ENCODE data around the gene SLC31A1.
A peak's percentile ranks its signal among the peaks of the same experiment; 100 is the strongest.
"Not testable (repeated sequence)": the region's sequence is repeated elsewhere in the genome, so short reads cannot be mapped to it uniquely, and the experiment has no call there.

Gene SLC31A1

DNA sequence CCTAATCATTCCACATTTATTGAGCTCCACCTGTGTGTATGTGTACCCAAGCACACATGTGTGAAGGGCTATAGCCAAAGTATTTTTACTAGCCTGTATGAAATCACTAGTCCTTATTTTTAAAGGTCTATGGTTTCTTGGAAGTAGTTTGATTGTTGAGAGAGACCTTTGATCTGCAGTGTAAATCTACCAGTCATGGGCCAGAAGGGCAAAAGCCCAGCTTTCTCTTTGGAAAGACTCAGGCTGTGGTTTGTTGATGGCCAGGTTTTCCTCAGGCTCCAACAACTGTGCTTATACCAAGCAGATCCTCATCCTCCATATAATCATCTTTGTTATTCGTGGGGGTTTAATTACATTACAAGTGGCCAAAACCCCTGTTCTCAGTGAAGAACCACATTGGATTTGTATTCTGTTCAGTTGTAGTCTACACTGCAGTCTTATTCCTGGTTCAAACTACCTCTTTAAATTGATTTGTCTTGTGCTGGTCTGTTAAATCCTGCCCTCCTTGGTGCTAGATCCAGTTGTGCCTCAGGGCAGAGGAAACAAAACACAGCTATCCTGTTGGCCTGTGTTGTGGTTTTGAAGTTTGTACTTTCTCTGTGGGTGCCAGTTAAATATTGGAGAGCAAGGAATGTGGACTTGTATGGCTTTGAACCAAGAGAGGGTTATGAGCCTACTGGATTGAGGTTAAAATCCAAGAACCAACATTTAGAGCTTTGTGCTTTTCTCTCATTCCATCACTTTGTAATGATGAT, 40.8 kb downstream of the SLC31A1 start:
- no peak for DNase-seq (ENCODE audit: low read depth in 2 of 2)

DNA sequence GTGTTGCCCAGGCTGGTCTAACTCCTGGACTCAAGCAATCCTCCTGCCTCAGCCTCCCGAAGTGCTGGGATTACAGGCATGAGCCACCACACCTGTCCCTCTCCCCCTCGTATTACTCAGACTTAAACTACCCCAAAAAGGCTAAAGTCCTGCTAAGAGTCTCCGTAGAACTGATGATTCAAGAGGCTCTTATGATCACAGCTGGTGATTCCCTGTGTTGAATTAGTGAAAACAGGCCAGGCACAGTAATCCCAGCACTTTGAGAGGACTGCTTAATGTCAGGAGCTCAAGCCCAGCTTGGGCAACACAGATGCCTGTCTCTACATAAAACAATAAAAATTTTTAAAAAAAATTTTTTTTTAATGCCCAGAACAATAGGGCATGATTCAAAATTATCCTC, 44.8 kb downstream of the SLC31A1 start:
- no peak for DNase-seq (ENCODE audit: low read depth in 2 of 2)

DNA sequence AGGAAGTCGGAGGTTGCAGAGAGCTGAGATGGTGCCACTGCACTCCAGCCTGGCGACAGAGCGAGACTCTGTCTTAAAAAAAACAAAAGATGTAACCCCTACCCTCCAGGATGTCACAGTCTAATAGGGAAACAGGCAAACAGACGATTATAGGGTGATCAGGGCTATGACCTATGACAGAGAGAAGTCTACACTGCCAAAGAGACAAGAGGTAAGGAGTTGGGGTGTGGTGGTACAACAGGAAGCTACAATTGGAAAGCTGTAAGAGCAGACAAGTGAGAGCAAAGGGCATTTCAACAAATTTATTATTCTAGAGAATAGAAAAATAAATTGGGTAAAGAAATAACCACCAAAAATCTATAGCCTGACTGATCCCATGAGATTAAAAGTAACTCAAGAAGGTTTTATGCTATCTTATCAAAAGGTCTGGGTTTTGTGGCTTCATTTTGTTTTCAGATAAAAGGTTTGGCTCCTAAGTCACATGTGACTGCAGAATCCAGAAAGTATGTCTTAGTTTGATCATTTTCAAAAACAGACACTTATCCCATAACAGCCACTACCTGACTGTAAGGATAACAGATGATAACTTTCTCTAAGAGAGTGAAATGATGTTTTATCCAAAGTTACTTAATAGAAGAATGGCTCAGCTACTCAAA, 46.7 kb downstream of the SLC31A1 start:
- no peak for DNase-seq (ENCODE audit: low read depth in 2 of 2)

DNA sequence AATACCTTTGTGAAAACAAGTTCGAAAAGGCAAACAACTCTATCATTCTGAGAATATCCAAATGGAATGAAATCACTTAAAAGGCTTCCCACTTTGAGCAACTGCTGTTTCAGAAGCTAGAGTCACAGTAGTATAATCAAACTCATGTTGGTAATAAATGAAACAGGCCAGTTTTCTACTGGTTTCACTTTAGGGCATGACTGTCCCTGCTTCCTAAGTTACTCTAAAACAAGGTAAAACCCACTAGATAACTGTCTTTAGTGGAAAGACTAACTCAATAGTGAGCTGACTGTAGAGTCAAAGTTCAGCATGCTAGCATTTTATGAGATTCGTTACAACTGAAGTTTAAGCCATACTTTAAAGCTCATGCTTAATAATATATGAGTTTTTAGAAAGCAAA, 48.0 kb downstream of the SLC31A1 start:
- DNase-seq (ENCODE audit: low read depth in 2 of 2) = no peak

DNA sequence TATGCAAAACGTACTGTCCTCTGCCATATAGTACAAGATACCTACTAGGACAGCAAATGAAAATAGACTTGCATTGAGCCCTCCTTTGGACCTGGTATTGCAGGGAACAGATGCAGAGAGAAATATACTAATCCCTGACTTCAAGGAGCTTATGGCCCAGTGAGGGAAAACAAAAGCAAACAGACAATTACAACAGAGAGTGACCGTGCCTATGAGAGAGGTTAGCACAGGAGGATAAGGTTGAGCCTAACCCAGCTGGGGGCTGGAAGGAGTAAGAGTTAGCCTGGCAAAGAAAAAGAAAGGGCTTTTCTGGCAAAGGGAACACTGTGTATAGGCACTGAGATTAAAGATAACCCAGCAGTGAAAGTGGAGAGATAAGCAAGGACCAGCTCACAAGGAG, 48.5 kb downstream of the SLC31A1 start:
- DNase-seq (ENCODE audit: low read depth in 2 of 2) = no peak

DNA sequence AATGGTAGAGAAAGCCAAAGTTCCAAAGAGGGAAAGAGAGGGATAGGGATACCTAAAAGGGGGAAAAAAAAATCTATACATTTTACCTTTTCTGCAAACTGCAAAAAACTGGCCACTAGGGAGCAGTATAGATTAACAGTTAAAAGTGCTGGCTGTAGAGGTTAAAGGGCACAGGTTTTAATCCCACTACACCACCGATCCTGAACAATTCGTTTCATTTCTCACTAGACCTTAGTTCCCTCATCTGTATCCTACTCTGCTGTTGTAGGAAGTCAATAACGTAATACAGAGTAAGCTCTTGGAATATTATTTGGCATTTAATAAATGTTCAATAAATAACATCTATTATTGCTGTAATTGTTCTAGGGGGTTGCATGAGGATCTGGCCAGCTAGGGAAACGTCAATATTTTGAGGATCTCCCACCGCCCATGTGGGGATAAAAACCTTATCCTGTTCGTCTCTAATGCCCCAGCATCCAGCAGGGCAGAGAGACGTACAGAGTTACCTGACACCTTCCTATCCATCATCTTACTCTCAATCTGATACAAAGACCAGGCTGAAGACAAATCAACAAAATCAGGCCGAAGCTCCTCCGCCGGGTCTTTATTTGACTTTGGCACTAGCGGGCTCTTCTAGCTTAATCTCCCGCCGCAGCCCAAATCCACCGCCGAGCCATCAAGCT, 53.3 kb downstream of the SLC31A1 start:
- no peak for DNase-seq (ENCODE audit: low read depth in 2 of 2)

DNA sequence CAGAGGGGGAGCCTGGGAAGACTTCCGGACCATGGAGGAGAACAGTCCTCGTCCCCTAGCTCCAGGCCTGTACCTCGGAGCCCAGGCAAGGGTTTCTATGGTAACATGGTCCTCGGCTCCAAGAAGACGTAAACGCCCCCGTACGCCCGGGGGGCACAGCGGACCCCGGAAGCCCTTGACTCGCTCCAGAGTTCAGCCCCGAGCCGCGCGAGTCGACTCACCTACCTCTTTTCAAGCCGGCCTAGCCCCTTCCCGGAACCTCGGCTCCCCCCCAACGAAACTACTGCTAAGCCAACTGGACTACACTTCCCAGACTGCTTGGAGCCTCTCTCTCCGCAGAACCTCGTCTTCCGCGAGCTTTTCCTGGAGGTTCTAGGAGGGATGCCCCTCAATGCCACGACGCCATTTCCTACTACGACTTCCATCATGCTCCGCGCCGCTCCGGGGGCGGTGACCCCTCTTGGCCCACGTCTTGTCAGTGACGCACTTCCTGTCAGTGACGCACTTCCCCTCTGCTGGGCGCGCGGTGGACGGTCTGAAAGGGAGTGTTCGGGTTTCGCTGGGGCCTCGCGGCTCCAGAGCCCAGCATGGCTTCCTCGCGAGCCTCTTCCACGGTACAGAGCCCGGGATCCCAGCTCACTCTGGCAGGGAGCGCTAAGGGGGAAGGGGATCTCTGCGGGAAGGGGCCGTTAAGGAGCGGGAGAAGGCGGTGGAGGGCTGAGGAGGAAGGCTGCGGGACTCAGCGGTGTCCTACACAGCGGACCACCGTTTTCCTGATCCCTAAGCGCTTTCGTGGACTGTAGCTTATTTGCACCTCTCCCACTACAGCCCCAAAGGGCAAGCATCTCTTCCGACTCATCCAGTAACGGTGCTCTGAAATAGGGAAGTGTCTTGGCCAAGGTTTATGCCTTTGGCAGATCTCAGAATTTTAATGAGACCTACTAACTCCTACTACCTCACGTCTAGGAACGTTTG, 54.1 kb downstream of the SLC31A1 start, which contains the start of the genes CDC26 and PRPF4:
CDC26 (minus strand) TSS at position 416 of the 975 bp plus-strand sequence. CDS start 3,065 bp downstream, outside the sequence.
PRPF4 (plus strand) TSS at position 502 of the 975 bp plus-strand sequence; CDS start at position 588, 86 bp downstream.
- peak; percentile 93 to 94 for DNase-seq (ENCODE audit: low read depth in 2 of 2)

DNA sequence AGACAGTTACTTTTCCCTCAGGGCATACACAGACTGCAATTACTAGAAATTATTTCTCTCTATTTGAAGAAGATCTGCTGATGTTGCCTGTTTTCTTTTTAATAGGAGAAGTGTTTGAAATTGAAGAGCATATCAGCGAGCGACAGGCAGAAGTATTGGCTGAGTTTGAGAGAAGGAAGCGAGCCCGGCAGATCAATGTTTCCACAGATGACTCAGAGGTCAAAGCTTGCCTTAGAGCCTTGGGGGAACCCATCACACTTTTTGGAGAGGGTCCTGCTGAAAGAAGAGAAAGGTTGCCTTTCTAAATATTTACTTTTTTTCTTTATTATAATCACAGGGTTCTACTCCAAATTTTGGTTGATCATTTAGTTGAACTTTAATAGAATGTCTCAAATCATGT, 57.5 kb downstream of the SLC31A1 start:
- DNase-seq (ENCODE audit: low read depth in 2 of 2) = no peak

DNA sequence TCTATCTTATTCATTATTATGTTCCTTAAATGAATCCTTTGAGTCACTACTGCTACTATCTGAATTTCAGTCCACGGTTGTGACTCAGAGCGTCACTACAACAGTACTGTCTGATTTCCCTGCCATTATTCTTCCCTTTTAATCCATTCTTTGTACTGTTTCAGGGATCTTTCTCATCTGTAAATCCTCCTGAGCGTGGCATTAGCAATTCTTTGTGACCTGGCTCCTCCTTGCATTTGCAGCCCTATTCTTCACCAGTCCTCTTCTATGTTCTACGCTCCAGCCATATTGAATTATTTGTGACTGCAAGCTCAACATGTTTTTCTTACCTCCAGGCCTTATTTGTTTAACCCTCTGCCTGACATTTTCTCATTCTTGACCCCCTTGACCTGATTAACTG, 60.0 kb downstream of the SLC31A1 start:
- DNase-seq (ENCODE audit: low read depth in 2 of 2) = no peak

DNA sequence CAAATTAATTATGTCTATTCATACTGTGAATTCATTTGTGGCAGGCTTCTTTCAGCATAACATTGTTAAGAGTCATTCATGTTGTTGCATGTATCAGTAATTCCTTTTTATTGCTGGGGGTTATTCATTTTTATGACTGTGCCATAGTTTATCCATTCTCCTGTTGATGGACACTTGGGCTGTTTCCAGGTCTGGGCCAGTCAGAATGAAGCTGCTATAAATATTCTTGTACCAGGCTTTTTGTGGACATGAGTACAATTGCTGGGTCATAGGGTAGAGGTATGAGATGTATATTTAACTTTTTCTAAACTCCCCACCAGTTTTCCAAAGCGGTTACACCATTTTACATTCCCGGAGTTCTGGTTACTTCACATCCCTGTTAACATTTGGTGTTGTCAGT, 67.7 kb downstream of the SLC31A1 start:
- DNase-seq (ENCODE audit: low read depth in 2 of 2) = no peak

DNA sequence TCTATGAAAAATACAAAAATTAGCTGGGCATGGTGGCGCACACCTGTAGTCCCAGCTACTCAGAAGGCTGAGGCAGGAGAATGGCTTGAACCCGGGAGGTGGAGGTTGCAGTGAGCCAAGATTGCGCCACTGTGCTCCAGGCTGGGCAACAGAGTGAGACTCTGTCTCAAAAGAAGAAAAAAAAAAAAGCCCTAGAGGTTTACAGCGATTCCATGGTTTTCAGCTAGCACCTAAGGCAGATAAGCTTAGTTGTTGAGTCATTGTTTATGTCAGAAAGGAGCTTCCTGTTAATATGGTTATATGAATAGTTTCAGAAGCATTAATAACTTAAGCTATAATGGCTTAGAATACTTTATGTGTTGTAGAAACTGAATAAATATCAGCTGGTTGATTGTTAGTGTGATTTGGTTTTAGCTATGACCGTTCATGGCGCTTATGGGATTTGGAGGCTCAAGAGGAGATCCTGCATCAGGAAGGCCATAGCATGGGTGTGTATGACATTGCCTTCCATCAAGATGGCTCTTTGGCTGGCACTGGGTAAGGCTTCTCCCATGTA, 68.8 kb downstream of the SLC31A1 start:
- DNase-seq (ENCODE audit: low read depth in 2 of 2) = no peak

DNA sequence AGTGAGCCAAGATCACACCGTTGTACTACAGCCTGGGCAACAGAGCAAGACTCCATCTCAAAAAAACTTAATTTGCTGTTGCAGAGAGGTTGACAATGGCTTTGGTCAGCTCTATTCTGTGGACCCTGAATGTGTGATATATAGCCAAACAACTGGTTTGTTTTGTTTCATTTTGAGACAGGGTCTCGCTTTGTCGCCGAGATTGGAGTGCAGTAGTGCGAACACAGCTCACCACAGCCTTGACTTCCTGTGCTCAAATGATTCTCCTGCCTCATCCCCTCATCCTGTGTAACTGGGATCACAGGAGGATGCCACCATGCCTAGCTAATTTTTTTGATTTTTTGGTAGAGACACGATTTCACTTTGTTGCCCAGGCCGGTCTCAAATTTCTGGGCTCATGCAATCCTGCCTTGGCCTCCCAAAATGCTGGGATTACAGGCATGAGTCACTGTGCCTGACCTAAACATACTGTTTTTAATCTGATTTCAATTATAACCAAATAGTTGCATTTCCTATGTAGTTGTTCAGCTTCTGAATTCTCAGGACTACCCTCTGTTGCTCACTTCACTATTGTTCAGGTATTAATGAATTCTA, 72.0 kb downstream of the SLC31A1 start:
- no peak for DNase-seq (ENCODE audit: low read depth in 2 of 2)

DNA sequence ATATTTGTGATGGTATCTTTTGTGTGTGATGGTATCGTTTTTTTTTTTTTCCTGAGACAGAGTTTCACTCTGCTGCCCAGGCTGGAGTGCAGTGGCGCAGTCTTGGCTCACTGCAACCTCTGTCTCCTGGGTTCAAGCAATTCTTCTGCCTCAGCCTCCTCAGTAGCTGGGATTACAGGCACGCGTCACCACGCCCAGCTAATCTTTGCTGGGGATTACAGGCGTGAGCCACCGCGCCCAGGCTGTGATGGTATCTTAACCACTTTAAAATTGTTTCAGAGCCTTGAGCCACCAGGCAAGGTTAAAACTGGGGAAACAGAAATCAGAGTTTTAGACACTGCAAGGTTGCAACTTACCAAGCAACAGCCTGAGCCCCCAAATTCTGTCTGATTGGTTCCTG, 74.9 kb downstream of the SLC31A1 start:
- DNase-seq (ENCODE audit: low read depth in 2 of 2) = not testable (repeated sequence)

DNA sequence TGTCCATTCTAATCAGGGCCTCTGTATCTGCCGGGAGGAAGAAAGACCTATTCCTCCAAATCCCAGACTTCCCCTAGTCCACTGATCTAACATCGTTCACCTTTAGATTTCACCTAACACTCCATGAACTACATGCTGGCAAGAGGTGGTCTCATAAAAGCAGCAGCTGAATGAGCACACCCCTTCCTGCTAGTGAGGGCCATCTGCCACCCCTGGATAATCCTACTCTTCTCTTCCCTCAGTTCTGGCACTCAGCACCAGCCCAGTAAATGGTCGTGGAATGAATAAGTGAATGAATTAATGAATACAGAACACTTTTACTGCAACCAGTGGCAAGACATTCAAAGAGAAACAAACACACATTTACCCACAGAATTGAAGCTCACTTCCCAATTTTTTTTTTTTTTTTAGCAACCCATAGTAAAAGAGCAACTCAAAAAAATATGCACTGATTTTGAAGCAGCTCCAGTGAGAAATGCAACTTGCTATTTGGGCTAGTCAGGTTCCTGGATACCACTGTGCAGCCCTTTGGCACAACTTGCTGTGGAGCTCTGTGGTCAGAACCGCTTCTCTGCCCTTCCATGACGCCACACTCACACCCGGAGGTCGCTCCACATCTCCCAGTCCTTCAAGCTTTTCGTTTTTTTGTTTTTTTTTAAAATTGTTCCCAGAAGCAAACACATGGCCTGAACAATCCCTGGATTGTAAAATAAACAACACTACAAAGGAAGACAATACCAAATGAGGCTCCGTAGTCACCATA, 75.6 kb downstream of the SLC31A1 start:
- no peak for DNase-seq (ENCODE audit: low read depth in 2 of 2)

DNA sequence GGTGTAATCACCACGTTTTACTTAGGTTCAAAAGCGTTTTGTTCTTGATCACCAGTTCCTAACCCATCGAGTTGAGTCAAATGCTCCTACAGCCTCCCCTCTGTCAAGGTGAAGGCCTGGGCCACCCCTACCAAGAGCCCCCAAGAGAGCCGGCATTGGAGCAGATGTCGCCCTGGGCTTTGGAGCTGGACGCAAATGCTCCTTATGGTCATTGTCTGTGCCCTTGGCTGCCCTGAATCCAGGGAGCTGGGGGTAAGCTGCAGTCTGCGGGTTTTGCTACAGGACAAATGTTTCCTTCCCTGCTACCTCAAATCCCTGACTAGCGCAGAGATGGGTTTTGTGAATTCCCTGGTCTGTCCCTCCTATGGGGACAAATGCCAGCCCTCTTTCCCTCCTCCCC, 77.0 kb downstream of the SLC31A1 start:
- DNase-seq (ENCODE audit: low read depth in 2 of 2) = no peak

DNA sequence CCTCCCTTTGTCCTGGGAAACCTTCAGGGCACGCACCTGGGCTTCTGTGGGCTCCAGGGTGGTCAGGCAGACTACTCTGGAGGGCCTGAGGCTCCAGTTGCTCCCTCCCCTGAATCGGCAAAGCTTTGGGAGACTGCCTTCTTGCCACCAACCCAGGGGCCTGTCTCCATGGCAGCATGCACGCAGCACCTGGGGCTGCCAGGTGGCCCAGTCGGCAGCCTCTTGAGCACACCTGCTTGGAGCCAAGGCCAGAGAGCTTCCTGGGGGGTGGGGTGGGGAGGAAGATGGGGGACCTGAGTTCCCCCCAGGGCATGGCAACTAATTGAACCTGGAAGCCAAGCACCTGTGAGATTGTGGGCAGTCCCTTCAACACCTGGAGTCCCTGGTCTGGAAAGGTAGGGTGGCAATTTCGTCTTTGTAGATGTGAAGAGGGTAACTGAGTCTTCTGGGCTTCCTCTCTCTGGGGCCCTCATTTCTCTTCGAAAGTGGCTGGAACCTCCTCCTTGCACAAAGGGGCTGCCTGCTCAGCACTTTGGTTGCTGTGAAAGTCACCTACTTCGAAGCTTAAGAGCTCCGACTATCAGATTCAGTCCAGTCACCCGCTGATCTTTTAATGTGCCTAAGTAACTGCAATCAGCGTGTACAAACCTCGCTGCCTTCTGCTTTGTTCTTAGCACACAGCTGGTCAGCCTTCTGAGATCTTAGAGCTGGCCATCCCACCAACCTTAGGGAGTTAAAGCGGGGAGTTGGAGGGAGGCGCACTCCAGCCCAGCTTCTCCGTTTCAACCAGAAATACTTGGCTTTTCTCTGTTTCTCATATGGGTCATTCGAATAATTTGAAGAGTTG, 77.8 kb downstream of the SLC31A1 start:
- DNase-seq (ENCODE audit: low read depth in 2 of 2) = no peak

DNA sequence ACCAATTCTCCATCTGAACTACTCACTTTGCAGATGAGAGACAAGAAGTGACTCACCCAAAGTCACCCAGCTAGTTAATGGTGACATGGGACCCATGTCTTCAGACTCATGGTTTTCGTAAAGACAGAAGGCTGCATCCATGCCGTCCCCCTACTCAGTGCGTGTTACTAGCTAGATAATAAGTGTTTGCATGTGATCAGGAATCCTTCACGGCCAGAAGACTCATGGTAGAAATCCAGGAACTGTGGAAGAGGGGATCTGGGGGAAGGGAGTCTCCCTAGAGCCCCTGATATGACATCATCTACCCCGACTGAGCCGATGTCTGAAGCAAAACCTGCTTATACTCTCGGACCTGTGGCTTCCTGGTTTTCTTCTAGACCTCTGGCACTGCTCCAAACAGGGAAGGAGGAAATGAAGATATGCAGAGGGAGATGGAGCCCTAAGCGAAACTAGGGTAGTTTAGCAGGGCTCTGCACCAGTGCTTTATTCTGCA, 78.5 kb downstream of the SLC31A1 start:
- DNase-seq (ENCODE audit: low read depth in 2 of 2) = no peak

DNA sequence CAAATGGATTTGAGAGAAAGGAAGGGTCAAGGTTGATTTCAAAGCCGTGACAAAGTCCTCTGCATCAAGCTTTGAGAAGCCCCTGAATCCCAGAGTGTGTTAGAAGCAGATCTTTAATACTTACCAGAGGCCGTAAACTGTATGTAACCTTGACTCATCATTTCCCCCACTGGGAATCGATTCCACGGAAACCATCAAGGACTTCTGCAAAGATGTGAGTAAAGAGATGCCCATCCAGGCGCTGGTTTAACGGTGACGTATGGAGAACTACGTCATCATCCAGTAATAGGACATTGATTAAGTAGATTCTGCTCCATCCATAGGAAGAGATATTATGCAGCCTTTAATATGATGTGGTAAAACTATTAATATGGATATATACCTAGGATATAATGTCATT, 80.2 kb downstream of the SLC31A1 start:
- no peak for DNase-seq (ENCODE audit: low read depth in 2 of 2)
